RCC 7860 (cell line): ENCODE results near the gene CCN6.

Experiments used
- DNase-seq: peaks from one replicate; pipeline ENCODE4 v3.0.0-alpha.2; 2015; ENCODE audit warnings: low spot score
- FAIRE-seq: peaks from 2 replicates; lab custom pipeline; 2012; peaks lifted over from hg19 to GRCh38; lab: Jason Lieb, UNC

CCN6 gene

DNA sequence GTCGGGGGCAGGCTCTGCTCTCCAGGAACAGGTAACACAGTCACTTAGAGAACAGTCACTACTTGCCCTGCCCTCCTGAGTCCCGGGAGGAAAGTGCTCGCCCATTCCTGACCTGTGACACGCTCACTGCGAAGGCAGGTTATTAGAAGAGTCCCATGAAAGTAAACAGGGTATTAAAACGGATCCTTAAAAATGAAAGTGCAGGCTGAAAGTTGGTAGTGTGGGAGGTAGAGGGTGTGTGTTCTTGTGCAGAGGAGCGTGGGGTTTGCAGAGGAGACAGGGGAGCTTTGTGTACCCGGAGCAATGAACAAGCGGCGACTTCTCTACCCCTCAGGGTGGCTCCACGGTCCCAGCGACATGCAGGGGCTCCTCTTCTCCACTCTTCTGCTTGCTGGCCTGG lies at the start of gene CCN6:
Gene CCN6 (plus strand): TSS at position 104 of the 400 bp plus-strand sequence. CDS start 254 bp downstream, at position 358.
- no peak for DNase-seq
- no peak for FAIRE-seq

DNA sequence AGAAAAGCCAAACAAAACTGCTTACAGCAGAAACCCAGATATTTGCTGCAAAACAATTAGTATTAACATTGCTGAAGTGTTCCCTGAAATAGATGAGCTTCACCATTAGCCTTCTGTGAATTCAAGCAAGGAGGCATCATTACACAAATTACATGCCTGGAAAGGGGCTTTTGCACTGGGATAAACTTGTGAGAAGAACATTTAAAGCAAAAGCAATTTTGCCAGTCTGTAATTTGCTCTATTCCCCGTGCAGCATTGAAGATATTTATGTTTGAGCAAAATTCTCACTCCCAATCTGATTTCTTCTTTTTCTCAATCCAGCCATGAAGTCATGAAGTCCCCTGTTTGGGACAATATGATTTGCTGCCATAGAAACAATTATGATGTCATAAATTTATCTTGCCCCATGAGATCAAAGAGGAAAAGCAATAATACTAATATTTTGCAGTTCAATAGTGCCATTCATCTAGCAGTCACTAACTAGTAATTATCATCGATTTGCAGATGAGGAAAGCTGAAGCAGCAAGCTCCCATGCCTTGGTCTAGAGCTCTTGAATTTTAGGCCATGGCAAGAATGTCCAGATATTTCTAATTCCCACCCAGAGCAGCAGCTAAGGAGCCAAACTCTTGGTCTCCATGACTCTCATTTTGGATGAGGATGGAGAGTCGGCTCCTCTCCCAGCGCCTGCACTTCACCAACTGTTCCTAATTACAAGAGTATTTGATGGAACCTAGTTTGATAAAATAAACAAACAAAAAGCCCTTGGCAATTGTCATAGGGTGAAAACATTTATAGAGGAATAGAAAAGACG lies 49.5 kb upstream of the CCN6 start:
- FAIRE-seq (no peak), DNase-seq (no peak)

DNA sequence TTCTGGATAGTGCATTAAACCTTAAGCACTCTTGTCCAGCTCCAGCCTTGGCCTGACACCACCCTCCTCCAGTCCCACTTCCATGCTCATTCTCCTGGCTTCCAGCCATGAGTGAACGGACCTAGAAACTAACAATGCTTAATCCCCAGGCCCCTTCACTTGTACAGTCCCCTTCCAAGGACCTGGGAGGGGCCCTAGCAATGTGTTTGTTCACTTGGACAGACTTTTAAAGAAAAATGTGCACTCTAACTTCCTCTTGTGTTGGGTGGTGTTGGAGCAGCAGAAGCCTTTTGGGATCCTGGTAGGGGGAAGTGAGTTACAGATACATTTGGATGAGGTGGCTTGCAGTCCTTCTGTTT lies 48.9 kb upstream of the CCN6 start:
- FAIRE-seq (no peak), DNase-seq (no peak)

DNA sequence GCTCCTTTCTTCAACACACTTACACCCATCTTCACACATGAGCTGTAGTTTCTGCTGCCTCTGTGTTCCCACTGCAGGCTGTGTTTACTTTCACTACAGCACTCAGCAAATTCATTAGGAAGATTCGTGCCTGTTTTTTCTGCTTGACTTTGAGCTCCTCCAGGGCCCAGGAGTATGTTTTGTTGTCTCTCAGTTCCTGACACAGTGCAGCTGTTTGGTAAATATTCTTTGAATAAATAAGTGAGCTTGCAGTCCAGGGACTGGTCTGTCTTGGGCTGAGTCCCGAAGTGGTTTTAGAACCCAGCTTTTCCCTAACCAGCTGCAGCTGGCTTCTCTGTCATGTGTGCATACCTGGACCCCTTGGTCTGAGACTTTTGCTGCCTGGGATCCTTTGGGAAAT lies 46.6 kb upstream of the CCN6 start:
- FAIRE-seq: no peak
- DNase-seq: no peak

DNA sequence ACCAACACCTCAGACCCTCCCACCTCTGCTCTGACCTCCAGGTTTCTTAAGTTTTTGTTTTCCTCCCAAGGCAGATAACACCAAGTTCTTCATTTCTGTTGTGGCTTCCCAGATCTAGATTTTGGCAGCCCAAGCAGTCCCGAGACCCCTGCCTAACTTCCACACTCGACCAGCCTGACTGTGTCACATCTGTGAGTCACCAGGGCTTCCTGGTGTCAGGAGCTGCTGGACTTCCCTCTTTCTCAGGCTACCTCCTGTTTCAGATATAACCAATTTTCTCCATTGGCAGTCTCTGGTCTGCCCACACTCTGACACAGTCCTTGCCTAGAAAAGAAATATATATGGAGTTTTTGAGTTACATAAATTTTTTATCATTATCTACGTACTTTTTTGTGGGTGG lies 46.1 kb upstream of the CCN6 start:
- FAIRE-seq (no peak), DNase-seq (no peak)

DNA sequence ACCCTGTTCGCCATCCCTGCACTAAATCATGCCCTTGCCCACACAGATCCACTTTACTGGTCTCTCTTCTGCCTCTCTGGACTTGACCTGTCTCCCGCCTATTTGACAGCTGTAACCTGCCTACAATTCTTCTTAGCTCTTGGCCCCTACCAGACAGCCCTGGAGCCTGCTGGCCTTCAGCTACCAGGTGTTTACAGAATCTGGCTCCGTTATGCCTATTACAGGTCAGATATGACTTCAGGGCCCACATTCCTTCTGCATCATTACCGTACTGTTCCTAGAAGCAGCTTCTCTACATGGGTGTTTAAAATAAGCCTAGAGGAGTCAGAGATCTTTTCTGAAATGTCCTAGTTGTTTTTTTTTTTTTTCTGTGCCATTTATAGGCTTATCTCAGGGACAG lies 45.4 kb upstream of the CCN6 start:
- DNase-seq: no peak
- no peak for FAIRE-seq

DNA sequence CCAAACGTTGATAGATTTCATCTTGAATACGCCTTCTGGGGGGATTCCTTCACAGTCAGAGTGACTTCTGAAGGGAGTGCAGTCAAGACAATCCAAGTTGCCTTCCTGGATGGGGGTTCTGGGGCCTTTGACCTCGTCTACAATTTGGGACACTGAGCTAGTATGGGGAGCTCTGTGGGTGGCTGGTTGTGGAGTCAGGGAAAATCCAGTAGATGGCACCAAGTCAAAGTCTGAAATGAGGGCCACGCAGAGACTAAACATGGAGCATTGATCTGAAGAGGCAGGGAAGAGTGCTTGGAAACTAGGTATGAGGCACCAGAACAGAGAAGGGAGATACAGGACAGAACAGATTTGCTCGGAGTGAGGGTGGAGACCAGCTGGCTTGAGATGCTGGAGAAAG lies 43.6 kb upstream of the CCN6 start:
- DNase-seq: no peak
- FAIRE-seq: no peak

DNA sequence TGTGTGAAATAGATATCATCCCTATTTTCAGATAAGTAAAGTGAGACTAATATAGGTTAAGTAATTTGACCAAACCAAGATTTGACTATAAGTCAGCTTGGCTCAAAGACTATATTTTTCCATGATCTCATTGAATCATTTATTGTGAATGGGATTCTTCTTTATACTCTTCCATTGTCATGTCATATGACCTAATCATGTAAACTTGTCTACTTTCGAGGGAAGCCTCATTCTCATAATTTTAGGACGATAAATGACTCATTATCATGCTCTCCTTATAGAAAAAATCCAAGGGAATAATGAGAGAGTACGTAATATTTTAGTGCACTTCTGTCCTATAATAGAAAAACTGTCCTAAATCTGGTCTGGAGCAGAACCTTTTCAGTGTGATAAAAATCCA lies 40.9 kb upstream of the CCN6 start:
- FAIRE-seq (no peak), DNase-seq (no peak)

DNA sequence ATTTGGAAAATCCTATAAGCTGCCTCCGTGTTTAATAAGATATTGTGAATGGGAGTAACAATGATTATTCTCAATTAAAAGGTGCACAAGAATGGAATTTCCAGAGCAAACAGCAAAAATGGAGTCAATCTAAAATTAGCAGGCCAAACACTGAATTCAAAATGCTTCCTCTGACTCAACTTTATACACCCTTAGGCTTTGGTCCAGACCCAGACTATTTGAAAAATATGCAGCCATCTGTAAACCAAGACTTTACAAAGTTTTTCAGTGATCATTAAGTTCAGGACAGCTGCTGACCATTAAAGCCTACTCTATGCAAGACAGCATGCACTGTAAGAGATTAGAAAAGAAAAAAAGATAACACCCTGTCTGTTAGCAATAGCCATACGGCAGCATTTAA lies 39.4 kb upstream of the CCN6 start:
- DNase-seq (no peak), FAIRE-seq (no peak)

DNA sequence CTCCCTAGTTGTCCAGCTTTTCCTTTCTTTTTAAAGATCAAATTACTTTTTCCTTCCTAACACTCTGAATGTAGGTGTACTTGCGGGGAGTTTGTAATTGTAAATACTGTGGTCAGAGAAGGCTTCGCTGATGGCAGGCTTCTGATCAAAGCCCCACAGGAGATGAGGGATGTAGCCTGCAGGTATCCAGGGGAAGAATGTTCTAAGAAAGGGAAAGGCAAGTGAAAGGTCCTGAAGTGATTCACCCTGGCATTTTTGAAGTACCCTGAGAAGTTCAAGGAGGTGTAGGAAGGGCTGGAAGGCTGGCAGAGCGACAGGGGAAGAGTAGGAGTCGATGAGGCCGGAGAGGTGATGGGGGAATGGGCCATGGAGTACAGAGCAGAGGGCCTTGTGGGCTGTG lies 38.2 kb upstream of the CCN6 start:
- FAIRE-seq: no peak
- DNase-seq: no peak

DNA sequence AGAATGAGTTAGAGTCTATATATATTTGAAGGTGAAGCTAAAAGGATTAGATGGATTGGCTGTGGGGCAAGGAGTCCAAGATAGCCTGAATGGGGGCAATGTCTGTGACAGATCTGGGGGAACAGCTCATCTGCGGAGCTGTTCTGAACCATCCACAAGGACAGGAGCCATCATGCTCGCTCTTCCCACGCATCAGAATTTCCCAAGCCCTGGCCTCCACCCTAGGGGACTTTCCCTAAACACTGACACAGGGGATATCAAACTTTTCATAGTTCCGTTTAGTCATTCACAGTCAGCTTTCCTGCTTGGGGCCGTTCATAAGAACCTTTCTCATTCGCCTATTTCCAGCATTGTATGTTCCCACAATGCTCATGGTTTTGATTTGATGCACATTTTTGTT lies 37.6 kb upstream of the CCN6 start:
- FAIRE-seq: no peak

DNA sequence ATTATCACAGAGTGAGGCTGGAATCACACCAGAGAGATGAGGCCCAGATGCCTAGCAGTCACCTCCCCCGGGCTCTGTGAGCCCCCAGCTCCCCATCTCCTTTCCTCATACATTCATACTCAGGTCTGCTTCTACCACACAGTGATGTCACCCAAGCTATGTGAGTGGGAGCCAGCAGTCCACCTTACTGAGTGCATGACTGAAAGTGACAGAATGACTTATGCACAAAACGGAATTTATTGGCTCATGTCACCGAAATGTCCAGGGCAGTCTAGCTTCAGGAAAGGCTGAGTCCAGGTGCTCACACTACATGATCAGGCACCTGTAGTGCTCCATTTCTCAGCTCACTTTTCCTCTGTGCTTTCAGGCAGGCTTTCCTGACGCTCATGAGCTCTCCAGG lies 36.7 kb upstream of the CCN6 start:
- no peak for DNase-seq
- FAIRE-seq: no peak

More for the DNA sequence above, 37.6 kb upstream of the CCN6 start:
- no peak for DNase-seq

DNA sequence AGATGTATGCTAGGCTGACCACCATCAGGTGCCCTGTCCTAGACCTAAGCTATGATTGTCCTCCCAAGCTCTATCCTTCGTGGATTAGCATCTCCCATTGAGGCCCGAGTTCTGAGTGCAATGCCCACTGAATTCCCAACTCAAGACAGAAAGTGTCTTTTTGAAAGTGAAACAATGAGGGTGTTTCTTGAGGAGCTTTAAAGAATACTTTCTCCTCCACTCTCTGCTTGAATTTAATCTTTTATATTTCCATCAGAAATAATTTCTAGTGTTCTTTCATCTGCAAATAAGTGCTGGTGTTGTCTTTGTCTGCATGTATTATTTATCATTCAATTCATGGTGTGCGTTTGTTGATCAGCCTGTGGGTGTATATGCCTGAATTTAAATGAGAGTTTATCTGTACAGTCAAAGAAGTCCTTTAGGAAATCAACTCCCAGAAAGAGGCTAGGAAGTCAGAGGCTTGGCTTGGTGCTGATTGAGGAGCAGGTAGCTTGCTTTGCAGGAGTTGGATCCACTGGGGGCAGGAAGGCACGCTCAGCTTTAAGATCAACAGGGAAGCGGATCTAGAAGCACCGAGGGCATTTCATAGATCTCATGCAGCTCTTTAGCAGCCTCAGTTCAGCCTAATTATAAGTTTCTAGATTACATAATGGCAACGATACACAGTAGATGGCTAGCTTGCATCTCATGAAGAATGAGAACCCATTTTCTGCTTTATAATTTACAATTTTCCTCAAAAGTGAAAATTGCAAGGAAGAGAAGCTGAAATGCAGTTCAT lies 36.0 kb upstream of the CCN6 start:
- no peak for FAIRE-seq
- DNase-seq: no peak

DNA sequence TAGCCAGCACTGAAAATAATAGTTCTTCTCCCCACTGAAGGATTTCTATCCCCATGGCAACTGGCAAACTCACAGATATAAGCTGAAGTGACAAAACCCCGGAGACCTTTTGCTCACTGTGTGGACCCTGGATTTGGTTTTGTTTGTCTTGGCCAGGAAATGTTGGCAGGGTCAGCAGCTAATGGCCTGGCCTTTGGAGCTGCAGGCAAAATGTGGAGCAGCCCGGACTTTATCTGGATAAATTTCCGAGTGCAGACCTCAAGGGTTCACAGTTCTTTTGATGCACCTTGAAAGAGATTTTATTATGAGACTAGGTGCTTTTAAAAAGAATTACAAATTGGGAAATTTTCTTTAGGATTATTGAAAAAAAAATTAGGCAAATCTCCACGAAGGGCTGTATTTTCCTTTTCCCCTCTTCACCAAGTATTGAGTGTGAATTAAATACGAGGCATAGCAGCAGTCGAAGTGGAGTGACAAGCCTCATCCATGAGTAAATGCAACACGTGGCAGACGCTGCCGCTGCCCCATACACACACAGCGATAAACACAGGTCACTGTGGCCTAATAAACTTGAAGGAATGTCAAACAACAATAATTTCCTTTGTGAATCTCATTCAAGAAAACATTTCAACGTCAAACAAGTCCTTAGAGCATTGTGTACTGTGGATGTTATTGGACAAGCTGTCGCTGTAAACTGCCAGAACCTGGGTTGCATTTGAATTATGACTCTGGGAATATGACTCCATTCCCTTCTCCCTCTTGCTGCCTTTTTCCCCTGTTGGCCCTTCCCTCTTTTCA lies 35.1 kb upstream of the CCN6 start:
- DNase-seq (no peak), FAIRE-seq (no peak)

DNA sequence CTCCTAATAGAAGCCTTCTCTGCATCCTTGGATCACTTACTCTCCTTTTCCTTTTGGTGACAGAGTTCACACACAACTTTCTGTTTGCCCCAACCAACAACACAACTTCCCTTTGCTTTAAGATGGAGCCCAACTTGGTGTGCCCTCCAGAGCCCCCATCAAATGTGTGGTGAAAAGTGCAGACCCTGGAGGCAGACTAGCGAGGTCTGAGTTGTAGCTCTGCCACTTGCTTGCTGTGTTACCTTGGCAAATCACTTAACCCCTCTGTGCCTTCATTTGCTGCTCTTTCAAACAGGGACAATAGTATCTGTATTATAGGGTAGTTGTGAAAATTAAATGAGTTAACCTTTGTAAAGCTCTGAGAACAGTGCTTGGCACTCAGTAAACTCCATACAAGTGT lies 34.3 kb upstream of the CCN6 start:
- no peak for FAIRE-seq

DNA sequence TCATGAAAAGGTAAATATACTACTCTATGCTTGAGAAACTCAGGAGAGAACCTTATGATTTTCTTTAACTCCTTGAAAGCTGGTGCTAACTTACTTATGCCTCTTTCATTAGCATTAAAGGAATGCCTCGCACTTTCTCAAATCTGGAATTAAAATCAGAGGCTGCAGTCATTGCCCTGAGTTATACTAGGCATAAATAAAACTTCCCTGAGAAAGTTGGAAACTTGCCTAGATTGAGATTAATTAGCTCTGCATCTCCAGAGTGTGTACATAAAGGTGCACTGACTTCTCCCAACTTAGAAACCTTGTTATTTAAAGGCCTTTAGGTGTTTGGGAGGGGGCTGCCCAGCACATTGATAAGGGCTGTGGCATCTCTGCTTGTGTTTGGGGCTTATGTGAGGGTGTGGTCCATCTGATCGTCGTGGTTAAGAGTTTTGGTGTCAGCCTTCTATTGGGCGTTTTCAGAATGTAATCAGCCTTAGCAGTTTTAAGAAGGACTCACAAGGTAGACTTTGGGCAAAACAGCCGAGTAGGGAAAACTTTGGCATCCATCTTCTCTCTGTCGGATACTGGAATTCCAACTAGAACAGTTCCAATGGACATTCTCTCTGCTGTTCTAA lies 32.1 kb upstream of the CCN6 start:
- no peak for FAIRE-seq
- DNase-seq: no peak

More for the DNA sequence above, 34.3 kb upstream of the CCN6 start:
- DNase-seq: no peak

DNA sequence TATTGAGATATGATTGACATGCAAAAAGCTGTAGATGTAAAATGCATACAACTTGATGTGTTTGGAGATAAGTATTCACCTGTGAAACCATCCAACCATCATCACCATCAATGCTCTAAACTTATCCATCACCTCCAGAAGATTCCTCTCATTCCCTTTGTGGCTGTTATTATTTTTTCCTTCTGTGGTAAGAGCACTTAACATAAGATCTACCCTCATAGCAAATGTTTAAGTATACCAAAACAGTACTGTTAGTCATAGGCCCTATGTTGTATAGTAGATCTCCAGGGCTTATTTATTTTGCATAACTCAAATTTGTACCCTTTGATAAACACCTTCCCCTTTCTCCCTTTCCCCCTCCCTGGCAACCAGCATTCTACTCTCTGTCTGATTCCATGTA lies 31.2 kb upstream of the CCN6 start:
- no peak for FAIRE-seq
- no peak for DNase-seq

DNA sequence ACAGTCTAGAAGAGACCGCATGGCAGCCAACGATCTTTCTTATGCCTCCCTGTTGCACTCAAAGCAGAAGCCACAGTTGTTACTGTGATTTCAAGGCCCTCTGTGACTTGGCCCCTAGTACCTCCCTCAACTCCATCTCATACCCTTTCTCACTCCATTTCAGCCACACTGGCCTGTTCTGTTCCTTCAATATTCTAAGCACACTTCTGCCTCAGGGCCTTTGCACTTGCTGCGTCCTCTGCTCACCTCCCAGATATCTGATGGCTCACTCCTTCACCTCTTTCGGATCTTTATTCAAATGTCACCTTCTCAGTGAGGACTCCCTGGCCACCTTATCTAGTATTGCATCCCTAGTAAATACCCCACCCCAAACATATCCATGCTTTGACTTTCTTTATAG lies 29.4 kb upstream of the CCN6 start:
- DNase-seq (no peak), FAIRE-seq (no peak)

DNA sequence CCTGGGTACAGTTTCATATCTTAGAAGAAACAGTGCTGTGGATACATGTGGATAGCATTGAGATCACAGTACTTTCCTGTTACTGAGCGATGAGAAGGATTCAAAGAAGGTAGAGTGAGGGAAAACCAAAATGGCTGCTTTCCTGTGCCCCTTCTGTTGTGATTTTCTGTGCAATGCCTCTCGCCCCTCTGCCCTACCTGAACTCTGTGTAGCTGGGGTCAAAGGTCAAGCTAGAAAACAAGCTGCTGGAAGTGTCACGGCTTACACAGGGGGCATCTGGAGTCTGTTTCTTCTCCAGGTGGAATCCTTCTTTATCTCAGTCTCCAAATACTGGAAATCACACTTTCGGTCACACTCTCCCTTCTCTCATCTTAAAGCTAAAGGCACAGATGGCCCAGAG lies 27.0 kb upstream of the CCN6 start:
- FAIRE-seq (no peak), DNase-seq (no peak)

DNA sequence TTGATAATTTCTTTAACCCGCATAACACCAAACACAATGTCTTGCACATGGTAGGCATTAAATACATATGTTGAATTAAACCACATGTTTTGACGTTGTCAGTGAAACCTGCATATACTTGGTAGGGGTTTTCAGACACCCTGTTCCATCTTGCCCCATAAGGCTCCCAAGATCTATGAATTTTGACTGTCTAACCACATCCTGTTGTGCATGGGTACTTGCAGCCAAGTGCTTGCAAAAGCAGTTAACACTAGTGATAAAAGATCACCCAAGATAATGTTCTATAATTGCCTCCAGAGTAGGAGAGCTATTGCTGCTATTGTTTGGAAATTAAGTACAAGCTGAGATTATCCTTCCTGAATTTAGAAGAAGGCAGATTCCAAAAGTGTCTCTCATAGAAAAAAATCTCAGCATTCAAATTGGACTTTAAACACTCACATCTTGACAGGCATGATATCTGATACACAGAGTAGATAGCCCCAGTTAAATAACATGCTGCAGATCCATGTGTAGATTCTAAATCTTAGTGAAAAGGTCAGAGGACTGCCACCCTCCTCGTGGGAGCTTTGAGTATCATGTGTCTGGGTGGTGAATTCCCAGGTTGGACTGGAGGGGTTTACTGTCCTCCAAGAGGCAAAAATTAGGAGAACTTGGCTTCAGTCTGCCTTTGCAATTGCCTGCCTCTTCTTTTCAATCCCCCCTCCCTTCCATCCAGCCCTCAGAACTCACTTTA lies 25.8 kb upstream of the CCN6 start:
- FAIRE-seq (no peak), DNase-seq (no peak)
